ENCODE results near the gene CDC42BPA.

Gene CDC42BPA

GRCh38 chr1:227253065-227253464 is 65.2 kb downstream of the CDC42BPA start:
- Mint-ChIP-seq H3K9me3 (peaks cover 9% of the 10 kb centered on the region), H3K27me3 (ENCODE audit: low read depth) (no peaks in the 10 kb centered on the region), H3K27ac (no peak overlapping the region), H3K4me3 (no peak overlapping the region), H3K36me3 (ENCODE audit: low read depth) (peaks cover 24% of the 10 kb centered on the region), H3K4me1 (no peaks in the 10 kb centered on the region)
- TF ChIP-seq CTCF (IDR thresholded peaks at IDR 0.05; ENCODE audit: unreplicated experiment in 3 of 3): no peak

GRCh38 chr1:227245613-227246320 is 72.5 kb downstream of the CDC42BPA start:
- H3K36me3 Mint-ChIP-seq (ENCODE audit: low read depth): peaks cover 34% of the 10 kb centered on the region
- peaks cover 3% of the 10 kb centered on the region for H3K27me3 Mint-ChIP-seq (ENCODE audit: low read depth)
- TF ChIP-seq CTCF (IDR thresholded peaks at IDR 0.05; ENCODE audit: unreplicated experiment in 3 of 3): no peak
- H3K4me3 Mint-ChIP-seq: no peak overlapping the region
- peaks cover 20% of the 10 kb centered on the region for H3K4me1 Mint-ChIP-seq
- H3K9me3 Mint-ChIP-seq: peaks cover 12% of the 10 kb centered on the region
- no peak overlapping the region for H3K27ac Mint-ChIP-seq

GRCh38 chr1:227244339-227245118 is 73.8 kb downstream of the CDC42BPA start:
- no peak overlapping the region for H3K4me3 Mint-ChIP-seq
- peaks cover 20% of the 10 kb centered on the region for H3K4me1 Mint-ChIP-seq
- H3K27ac Mint-ChIP-seq: peak overlapping the region; percentile 26 to 61 (median 29)
- peaks cover 10% of the 10 kb centered on the region for H3K9me3 Mint-ChIP-seq
- H3K36me3 Mint-ChIP-seq (ENCODE audit: low read depth): peaks cover 32% of the 10 kb centered on the region
- H3K27me3 Mint-ChIP-seq (ENCODE audit: low read depth): peaks cover 3% of the 10 kb centered on the region
- no peak for TF ChIP-seq CTCF (IDR thresholded peaks at IDR 0.05; ENCODE audit: unreplicated experiment in 3 of 3)

- Mint-ChIP-seq H3K4me3 (peak overlapping the region in 1 of 3 experiments; percentile 8), H3K4me1 (peaks cover 20% of the 10 kb centered on the region), H3K36me3 (ENCODE audit: low read depth) (peaks cover 18% of the 10 kb centered on the region), H3K27ac (peak overlapping the region in 2 of 3 experiments; percentile 60 to 61), H3K27me3 (ENCODE audit: low read depth) (peaks cover 3% of the 10 kb centered on the region), H3K9me3 (peaks cover 3% of the 10 kb centered on the region)
- no peak for TF ChIP-seq CTCF (IDR thresholded peaks at IDR 0.05; ENCODE audit: unreplicated experiment in 3 of 3)
Measured at GRCh38 chr1:227242811-227243682, 75.2 kb downstream of the CDC42BPA start.

GRCh38 chr1:227240983-227241382 is 77.3 kb downstream of the CDC42BPA start:
- peaks cover 20% of the 10 kb centered on the region for H3K4me1 Mint-ChIP-seq
- H3K27me3 Mint-ChIP-seq (ENCODE audit: low read depth): no peaks in the 10 kb centered on the region
- TF ChIP-seq CTCF (IDR thresholded peaks at IDR 0.05; ENCODE audit: unreplicated experiment in 3 of 3): no peak
- peaks cover 7% of the 10 kb centered on the region for H3K36me3 Mint-ChIP-seq (ENCODE audit: low read depth)
- no peaks in the 10 kb centered on the region for H3K9me3 Mint-ChIP-seq
- H3K4me3 Mint-ChIP-seq: no peak overlapping the region
- H3K27ac Mint-ChIP-seq: no peak overlapping the region
